NCI-H2107 treated with DMSO at 0.1 percent for 48 hours (cell line): ENCODE results near the gene ZDHHC14.

Source experiments
- DNase-seq: peaks from one replicate; lab custom pipeline; 2025; ENCODE audit not compliant: unreplicated experiment; lab: John Stamatoyannopoulos, UW

Gene ZDHHC14

GRCh38 chr6:157635388-157636244 lies 254.6 kb downstream of the ZDHHC14 start:
- DNase-seq, result no peak

GRCh38 chr6:157637516-157637915 lies 256.5 kb downstream of the ZDHHC14 start:
- DNase-seq, result no peak

GRCh38 chr6:157637941-157638662 lies 257.1 kb downstream of the ZDHHC14 start:
- no peak for DNase-seq

GRCh38 chr6:157638779-157639178 lies 257.8 kb downstream of the ZDHHC14 start:
- DNase-seq, result no peak

GRCh38 chr6:157640746-157641451 lies 259.9 kb downstream of the ZDHHC14 start:
- no peak for DNase-seq

GRCh38 chr6:157641837-157642236 lies 260.8 kb downstream of the ZDHHC14 start:
- no peak for DNase-seq

- no peak for DNase-seq
Measured at GRCh38 chr6:157642736-157643135, 261.7 kb downstream of the ZDHHC14 start.

GRCh38 chr6:157644043-157644810 lies 263.2 kb downstream of the ZDHHC14 start:
- no peak for DNase-seq

GRCh38 chr6:157645201-157645795 lies 264.3 kb downstream of the ZDHHC14 start:
- DNase-seq, result no peak

- DNase-seq, result no peak
Measured at GRCh38 chr6:157646012-157646411, 265.0 kb downstream of the ZDHHC14 start.

GRCh38 chr6:157647261-157647915 lies 266.4 kb downstream of the ZDHHC14 start:
- no peak for DNase-seq

GRCh38 chr6:157648561-157648960 lies 267.6 kb downstream of the ZDHHC14 start:
- DNase-seq, result no peak

- no peak for DNase-seq
Measured at GRCh38 chr6:157649311-157650260, 268.6 kb downstream of the ZDHHC14 start.

GRCh38 chr6:157650261-157650640 lies 269.3 kb downstream of the ZDHHC14 start:
- DNase-seq, result no peak

- no peak for DNase-seq
Measured at GRCh38 chr6:157650801-157651200, 269.8 kb downstream of the ZDHHC14 start.

GRCh38 chr6:157651731-157652490 lies 270.9 kb downstream of the ZDHHC14 start:
- no peak for DNase-seq

- DNase-seq, result no peak
Measured at GRCh38 chr6:157652601-157653363, 271.8 kb downstream of the ZDHHC14 start.
